HepG2 (cell line): ENCODE measurements around the gene SEMA3F. TPM values are rescaled to one million over a fixed set of nuclear protein-coding genes. Genes with fewer than 3 reads are reported as not detected.
A peak's percentile ranks its signal among the peaks of the same experiment; 100 is the strongest.

ENCODE experiments used
- ATM ChIP-seq: fragments of 450-650 bp; IDR thresholded peaks from 2 replicates; pipeline ENCODE4 v1.7.1; 2017; ENCODE audit warnings: mild to moderate bottlenecking, borderline replicate concordance
- CCDC6 ChIP-seq: sonication (generic); formaldehyde crosslinking; IDR thresholded peaks from 2 replicates; pipeline ENCODE4 v1.8.1; 2022; ENCODE audit warnings: mild to moderate bottlenecking, missing genetic modification reagents, moderate library complexity
- MED1 ChIP-seq: sonication (generic); formaldehyde crosslinking; IDR thresholded peaks from 2 replicates; pipeline ENCODE4 v1.4.0; 2020; ENCODE audit warnings: missing genetic modification reagents
- MIXL1 ChIP-seq: IDR thresholded peaks from 2 replicates; pipeline ENCODE4 v1.6.1; 2016
- MTA1 ChIP-seq: sonication (generic); formaldehyde crosslinking; IDR thresholded peaks from 2 replicates; pipeline ENCODE4 v1.4.0; 2020; ENCODE audit warnings: missing genetic modification reagents, mild to moderate bottlenecking, borderline replicate concordance
- SIN3A ChIP-seq: IDR thresholded peaks from 2 replicates; pipeline ENCODE4 v1.6.1; 2011; ENCODE audit warnings: low read depth, mild to moderate bottlenecking, control low read depth, low read length, borderline replicate concordance
- SMARCE1 ChIP-seq: fragments of 450-650 bp; IDR thresholded peaks from 2 replicates; pipeline ENCODE4 v1.6.1; 2017; ENCODE audit warnings: borderline replicate concordance
- TAF1 ChIP-seq: sonication (generic); formaldehyde crosslinking; IDR thresholded peaks from 2 replicates; pipeline ENCODE4 v1.4.0; 2020; ENCODE audit warnings: missing genetic modification reagents
- ZBTB7A ChIP-seq: sonication (generic); formaldehyde crosslinking; IDR thresholded peaks from 2 replicates; pipeline ENCODE4 v1.8.0; 2022; ENCODE audit warnings: mild to moderate bottlenecking, missing genetic modification reagents
- ZBTB7B ChIP-seq: sonication (generic); formaldehyde crosslinking; IDR thresholded peaks from 2 replicates; pipeline ENCODE4 v1.4.0; 2020; ENCODE audit warnings: missing genetic modification reagents
- ZFP36L2 ChIP-seq: sonication (generic); formaldehyde crosslinking; IDR thresholded peaks from 2 replicates; pipeline ENCODE4 v1.4.0; 2020; ENCODE audit warnings: missing genetic modification reagents
- ZMYM3 ChIP-seq: sonication (generic); formaldehyde crosslinking; IDR thresholded peaks from 2 replicates; pipeline ENCODE4 v1.5.1; 2020; ENCODE audit warnings: mild to moderate bottlenecking, missing genetic modification reagents
- ZNF563 ChIP-seq: sonication (generic); formaldehyde crosslinking; IDR thresholded peaks from 2 replicates; pipeline ENCODE4 v1.8.0; 2022; ENCODE audit warnings: mild to moderate bottlenecking, moderate library complexity, missing genetic modification reagents
- ZNF746 ChIP-seq: sonication (generic); formaldehyde crosslinking; IDR thresholded peaks from 2 replicates; pipeline ENCODE4 v1.8.0; 2022; ENCODE audit warnings: mild to moderate bottlenecking, missing genetic modification reagents
- polyA plus RNA-seq, 8 experiments: library from polyadenylated mRNA; depleted of rRNA in 3 of 8; stranded (reverse) in 7 of 8; unstranded in 1 of 8; fragments of >200 nt; fragmentation: Illumina TruSeq in 4 of 8; extraction: Trizol in 4 of 8; gene quantifications; 2 replicates each; pipeline versions ENCODE4 v1.2.1 to v1.2.3, GENCODE V29; 2011 to 2016; ENCODE audit warnings: low read depth in 4 of 8, missing spikeins in 1 of 8, mixed read lengths in 1 of 8; ENCODE audit not compliant: insufficient read depth in 1 of 8
- total RNA-seq, 5 experiments: library from RNA; depleted of rRNA; stranded (reverse); fragments of >200 nt; fragmentation: Illumina TruSeq; extraction: Trizol; gene quantifications; 2 replicates each; pipeline ENCODE4 v1.2.3, GENCODE V29; 2016; ENCODE audit warnings: low read depth in 1 of 5
- TF ChIP-seq, protein P1 (sequence below): sonication (generic); formaldehyde crosslinking; IDR thresholded peaks from 2 replicates; pipeline ENCODE4 v1.4.0; 2020; ENCODE audit warnings: missing genetic modification reagents, borderline replicate concordance
- TF ChIP-seq, protein P2 (sequence below): sonication (generic); formaldehyde crosslinking; conservative IDR thresholded peaks from 2 replicates; pipeline ENCODE4 v1.8.1; 2023; ENCODE audit warnings: missing genetic modification reagents
- TF ChIP-seq, protein P3 (sequence below): IDR thresholded peaks from 2 replicates; pipeline ENCODE4 v1.6.1; 2016; ENCODE audit warnings: control low read depth
- TF ChIP-seq, protein P4 (sequence below): sonication (generic); formaldehyde crosslinking; IDR thresholded peaks from 2 replicates; pipeline ENCODE4 v1.4.0; 2020; ENCODE audit warnings: missing genetic modification reagents, mild to moderate bottlenecking, borderline replicate concordance
- TF ChIP-seq, protein P5 (sequence below): sonication (generic); formaldehyde crosslinking; IDR thresholded peaks from 2 replicates; pipeline ENCODE4 v1.8.0; 2022; ENCODE audit warnings: mild to moderate bottlenecking, missing genetic modification reagents

The SEMA3F gene
- total and polyA plus RNA-seq, 2 of the 13 experiments (the other 11 are each of a cell fraction or from before 2014, with no cell fraction given): 7.6 to 17.2 TPM

DNA sequence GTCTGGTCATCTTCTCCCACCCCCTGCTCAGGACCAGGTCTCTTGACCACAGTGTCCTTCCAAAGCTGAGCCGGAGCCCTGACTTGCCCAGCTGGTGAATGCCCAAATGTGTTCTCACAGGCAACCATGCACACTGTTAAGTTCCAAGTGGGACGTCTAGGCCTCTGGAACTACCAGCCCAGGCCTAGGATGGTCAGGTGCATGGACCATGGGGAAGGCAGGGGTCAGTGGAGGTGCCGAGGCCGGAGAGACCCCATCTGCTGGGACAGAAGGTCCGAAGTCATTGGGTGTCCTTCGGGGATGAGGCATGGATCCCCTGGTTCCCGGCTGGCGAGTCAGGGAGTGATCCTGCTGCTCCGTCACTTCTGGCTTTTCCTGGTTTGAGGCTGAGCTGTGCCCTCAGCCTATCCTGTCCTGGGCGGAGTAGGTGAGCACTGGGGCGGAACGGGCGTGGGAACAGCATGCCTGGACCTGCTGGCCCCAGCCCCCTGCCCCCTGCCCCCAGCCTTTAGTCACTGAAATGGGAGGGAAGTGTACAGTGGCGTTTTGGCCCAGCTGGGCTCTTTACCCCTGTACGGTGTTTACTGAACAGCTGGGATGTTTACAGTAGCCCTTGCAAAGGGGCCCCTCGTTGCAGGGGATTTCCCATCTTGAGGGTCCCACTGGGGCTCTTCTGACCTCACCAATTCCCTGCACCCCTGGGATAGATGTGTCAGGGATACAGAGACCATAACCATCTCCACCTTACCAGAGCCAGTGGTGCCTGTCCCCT lies 12.1 kb downstream of the SEMA3F start (continued):
- TF ChIP-seq, protein P1, sequence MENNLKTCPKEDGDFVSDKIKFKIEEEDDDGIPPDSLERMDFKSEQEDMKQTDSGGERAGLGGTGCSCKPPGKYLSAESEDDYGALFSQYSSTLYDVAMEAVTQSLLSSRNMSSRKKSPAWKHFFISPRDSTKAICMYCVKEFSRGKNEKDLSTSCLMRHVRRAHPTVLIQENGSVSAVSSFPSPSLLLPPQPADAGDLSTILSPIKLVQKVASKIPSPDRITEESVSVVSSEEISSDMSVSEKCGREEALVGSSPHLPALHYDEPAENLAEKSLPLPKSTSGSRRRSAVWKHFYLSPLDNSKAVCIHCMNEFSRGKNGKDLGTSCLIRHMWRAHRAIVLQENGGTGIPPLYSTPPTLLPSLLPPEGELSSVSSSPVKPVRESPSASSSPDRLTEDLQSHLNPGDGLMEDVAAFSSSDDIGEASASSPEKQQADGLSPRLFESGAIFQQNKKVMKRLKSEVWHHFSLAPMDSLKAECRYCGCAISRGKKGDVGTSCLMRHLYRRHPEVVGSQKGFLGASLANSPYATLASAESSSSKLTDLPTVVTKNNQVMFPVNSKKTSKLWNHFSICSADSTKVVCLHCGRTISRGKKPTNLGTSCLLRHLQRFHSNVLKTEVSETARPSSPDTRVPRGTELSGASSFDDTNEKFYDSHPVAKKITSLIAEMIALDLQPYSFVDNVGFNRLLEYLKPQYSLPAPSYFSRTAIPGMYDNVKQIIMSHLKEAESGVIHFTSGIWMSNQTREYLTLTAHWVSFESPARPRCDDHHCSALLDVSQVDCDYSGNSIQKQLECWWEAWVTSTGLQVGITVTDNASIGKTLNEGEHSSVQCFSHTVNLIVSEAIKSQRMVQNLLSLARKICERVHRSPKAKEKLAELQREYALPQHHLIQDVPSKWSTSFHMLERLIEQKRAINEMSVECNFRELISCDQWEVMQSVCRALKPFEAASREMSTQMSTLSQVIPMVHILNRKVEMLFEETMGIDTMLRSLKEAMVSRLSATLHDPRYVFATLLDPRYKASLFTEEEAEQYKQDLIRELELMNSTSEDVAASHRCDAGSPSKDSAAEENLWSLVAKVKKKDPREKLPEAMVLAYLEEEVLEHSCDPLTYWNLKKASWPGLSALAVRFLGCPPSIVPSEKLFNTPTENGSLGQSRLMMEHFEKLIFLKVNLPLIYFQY (CRISPR knock-in tag): peak; percentile 36; the same call in 1 of the 2 replicates
- TF ChIP-seq, protein P2, sequence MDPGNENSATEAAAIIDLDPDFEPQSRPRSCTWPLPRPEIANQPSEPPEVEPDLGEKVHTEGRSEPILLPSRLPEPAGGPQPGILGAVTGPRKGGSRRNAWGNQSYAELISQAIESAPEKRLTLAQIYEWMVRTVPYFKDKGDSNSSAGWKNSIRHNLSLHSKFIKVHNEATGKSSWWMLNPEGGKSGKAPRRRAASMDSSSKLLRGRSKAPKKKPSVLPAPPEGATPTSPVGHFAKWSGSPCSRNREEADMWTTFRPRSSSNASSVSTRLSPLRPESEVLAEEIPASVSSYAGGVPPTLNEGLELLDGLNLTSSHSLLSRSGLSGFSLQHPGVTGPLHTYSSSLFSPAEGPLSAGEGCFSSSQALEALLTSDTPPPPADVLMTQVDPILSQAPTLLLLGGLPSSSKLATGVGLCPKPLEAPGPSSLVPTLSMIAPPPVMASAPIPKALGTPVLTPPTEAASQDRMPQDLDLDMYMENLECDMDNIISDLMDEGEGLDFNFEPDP (CRISPR knock-in tag): no peak
- TF ChIP-seq ZMYM3 (CRISPR knock-in tag) (no peak), ZBTB7B (CRISPR knock-in tag) (peak; percentile 91), MIXL1 (0 out of 2 replicates have a peak, but pooled peaks have one; percentile 22), ZNF563 (CRISPR knock-in tag) (peak; percentile 31; the same call in 1 of the 2 replicates), SMARCE1 (no peak), ZFP36L2 (CRISPR knock-in tag) (no peak), MED1 (CRISPR knock-in tag) (peak; percentile 30; the same call in 1 of the 2 replicates), ZNF746 (CRISPR knock-in tag) (0 out of 2 replicates have a peak, but pooled peaks have one; percentile 48), ATM (no peak), TAF1 (no peak), MTA1 (CRISPR knock-in tag) (0 out of 2 replicates have a peak, but pooled peaks have one; percentile 23), SIN3A (0 out of 2 replicates have a peak, but pooled peaks have one; percentile 26), ZBTB7A (CRISPR knock-in tag) (peak; percentile 77; the same call in 1 of the 2 replicates), CCDC6 (CRISPR knock-in tag) (0 out of 2 replicates have a peak, but pooled peaks have one; percentile 55)
- TF ChIP-seq, protein P3, sequence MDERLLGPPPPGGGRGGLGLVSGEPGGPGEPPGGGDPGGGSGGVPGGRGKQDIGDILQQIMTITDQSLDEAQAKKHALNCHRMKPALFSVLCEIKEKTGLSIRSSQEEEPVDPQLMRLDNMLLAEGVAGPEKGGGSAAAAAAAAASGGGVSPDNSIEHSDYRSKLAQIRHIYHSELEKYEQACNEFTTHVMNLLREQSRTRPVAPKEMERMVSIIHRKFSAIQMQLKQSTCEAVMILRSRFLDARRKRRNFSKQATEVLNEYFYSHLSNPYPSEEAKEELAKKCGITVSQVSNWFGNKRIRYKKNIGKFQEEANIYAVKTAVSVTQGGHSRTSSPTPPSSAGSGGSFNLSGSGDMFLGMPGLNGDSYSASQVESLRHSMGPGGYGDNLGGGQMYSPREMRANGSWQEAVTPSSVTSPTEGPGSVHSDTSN (CRISPR knock-in tag): no peak
- TF ChIP-seq, protein P4, sequence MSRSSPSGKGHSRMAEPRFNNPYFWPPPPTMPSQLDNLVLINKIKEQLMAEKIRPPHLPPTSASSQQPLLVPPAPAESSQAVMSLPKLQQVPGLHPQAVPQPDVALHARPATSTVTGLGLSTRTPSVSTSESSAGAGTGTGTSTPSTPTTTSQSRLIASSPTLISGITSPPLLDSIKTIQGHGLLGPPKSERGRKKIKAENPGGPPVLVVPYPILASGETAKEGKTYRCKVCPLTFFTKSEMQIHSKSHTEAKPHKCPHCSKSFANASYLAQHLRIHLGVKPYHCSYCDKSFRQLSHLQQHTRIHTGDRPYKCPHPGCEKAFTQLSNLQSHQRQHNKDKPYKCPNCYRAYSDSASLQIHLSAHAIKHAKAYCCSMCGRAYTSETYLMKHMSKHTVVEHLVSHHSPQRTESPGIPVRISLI (CRISPR knock-in tag): no peak
- TF ChIP-seq, protein P5, sequence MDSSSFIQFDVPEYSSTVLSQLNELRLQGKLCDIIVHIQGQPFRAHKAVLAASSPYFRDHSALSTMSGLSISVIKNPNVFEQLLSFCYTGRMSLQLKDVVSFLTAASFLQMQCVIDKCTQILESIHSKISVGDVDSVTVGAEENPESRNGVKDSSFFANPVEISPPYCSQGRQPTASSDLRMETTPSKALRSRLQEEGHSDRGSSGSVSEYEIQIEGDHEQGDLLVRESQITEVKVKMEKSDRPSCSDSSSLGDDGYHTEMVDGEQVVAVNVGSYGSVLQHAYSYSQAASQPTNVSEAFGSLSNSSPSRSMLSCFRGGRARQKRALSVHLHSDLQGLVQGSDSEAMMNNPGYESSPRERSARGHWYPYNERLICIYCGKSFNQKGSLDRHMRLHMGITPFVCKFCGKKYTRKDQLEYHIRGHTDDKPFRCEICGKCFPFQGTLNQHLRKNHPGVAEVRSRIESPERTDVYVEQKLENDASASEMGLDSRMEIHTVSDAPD (CRISPR knock-in tag): peak; percentile 77; the same call in 1 of the 2 replicates
